ENCODE measurements around the gene MYBPH. TPM values are rescaled to one million over a fixed set of nuclear protein-coding genes. Genes with fewer than 3 reads are reported as not detected.

MYBPH gene, protein sequence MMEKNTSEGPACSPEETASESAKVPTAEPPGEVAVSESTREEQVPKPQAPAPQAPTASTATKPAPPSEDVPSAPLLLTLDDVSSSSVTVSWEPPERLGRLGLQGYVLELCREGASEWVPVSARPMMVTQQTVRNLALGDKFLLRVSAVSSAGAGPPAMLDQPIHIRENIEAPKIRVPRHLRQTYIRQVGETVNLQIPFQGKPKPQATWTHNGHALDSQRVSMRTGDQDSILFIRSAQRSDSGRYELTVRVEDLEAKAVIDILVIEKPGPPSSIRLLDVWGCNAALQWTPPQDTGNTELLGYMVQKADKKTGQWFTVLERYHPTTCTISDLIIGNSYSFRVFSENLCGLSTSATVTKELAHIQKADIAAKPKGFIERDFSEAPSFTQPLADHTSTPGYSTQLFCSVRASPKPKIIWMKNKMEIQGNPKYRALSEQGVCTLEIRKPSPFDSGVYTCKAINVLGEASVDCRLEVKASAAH
- not detected in 5 replicates for total RNA-seq (2022; extraction: Qiagen RNA extraction; ENCODE audit: low read depth)

DNA sequence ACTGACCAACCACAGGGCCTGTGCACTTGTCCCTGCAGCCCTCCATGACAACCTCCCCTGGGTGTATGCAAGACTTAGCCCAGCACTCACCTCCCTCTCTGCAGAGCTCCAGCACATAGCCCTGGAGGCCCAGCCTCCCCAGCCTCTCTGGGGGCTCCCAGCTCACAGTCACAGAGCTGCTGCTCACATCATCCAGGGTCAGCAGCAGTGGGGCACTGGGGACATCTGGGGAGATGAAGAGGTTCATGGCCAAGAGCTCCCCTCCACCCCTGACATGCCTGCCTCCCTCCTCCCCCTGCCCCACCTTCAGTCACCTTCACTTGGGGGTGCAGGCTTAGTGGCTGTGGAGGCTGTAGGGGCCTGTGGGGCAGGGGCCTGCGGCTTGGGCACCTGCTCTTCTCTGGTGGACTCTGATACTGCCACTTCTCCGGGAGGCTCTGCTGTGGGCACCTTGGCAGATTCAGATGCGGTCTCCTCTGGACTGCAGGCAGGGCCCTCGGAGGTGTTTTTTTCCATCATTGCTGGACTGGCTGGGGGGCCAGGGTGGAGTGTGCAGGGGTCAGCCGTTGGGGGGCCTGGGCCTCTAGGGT, at the start of gene MYBPH:
MYBPH (minus strand) TSS at position 590 of the 590 bp plus-strand sequence; CDS start at position 519, 71 bp downstream.

DNA sequence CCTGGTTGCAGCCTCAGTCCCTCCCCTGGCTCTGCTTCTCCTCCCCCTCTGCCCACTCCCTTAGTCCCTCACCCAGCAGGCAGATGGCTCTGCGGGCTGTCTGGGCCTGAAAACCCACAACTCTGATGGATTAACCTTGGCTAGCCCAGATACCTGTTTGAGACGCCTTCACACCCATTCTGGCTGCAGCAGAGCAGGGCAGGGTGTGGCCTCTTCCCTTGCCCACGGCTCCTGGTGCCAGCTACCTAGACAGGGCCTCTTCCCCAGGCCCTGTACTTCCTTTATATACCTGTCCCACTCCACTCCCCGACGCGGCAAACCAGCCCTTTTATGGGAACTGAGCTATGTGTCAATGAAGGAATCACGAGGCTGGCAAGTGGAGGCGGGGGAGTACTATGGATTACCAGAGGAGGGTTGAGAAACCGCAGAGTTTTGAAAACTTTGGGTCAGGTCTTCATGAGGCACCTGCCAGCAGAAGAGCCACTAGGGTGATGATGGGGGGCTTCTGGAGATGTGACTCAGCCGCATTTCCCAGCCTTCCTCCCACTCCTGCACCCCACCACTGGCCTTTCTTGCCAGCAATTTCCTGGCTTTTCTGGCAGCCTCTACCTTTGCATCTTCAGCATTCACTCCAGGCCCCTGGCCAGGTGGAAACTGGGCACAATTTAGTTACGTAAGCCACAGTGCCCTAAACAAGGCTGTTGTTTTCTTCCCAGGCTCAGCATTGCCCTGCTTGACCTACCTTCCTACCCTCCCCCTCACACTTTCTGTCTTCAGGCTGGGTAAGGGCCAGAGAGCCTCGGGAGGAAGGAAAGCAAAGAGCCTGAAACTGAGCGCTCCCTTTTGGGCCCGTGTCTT, 11.0 kb upstream of the MYBPH start, which contains the start of gene CHI3L1:
CHI3L1 (minus strand) TSS at position 259 of the 858 bp plus-strand sequence; CDS start at position 178, 81 bp downstream.

DNA sequence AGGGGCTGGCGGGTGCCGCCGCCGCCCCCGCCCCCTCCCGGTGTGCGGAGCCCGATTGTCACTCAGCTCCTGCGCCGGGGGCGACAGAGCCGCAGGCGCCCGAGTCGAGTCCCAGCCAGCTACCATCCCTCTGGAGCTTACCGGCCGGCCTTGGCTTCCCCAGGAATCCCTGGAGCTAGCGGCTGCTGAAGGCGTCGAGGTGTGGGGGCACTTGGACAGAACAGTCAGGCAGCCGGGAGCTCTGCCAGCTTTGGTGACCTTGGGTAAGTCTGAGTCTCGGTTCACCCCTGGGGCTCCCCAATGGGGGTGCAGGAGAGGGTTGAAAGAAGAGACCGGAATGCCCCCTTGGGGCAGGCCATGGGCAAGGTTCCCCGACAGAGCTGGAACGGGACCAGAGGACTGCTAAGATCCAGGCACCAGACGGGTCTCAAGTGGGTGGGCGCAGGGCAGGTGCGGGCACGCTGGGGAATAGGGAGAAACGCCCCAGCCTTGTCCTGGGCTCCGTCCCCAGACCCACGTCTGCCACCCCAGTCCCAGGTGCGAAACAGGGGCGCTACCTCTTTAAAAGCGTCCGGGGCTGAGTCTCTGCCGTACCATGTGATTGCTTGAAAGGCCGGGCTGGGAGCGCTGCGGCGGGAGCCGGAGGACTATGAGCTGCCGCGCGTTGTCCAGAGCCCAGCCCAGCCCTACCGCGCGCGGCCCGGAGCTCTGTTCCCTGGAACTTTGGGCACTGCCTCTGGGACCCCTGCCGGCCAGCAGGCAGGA, 47.8 kb downstream of the MYBPH start, which contains the start of gene ADORA1:
ADORA1 (plus strand) TSS at position 61 of the 765 bp plus-strand sequence. CDS start 1,116 bp downstream, outside the sequence.

Other genes with a start within 250 kb of the MYBPH start
- gene KLHL12, start 248.6 kb downstream of the MYBPH start, total RNA-seq (2022; extraction: Qiagen RNA extraction; ENCODE audit: low read depth) = 15.8 to 18.5 TPM (median 17.0 TPM) in 5 replicates
- 60.5 to 70.1 TPM (median 66.6 TPM) in 5 replicates for gene ADIPOR1, start 217.5 kb downstream of the MYBPH start, total RNA-seq (2022; extraction: Qiagen RNA extraction; ENCODE audit: low read depth)
- gene CYB5R1, start 208.6 kb downstream of the MYBPH start, total RNA-seq (2022; extraction: Qiagen RNA extraction; ENCODE audit: low read depth) = 20.5 to 24.0 TPM (median 22.3 TPM) in 5 replicates
- 46.3 to 53.9 TPM (median 52.6 TPM) in 5 replicates for gene TMEM183A, start 168.5 kb downstream of the MYBPH start, total RNA-seq (2022; extraction: Qiagen RNA extraction; ENCODE audit: low read depth)
- 0.25 to 1.1 TPM (median 0.34 TPM) in 5 replicates for gene PPFIA4, start 149.3 kb downstream of the MYBPH start, total RNA-seq (2022; extraction: Qiagen RNA extraction; ENCODE audit: low read depth)
- gene MYOG, start 89.8 kb downstream of the MYBPH start, total RNA-seq (2022; extraction: Qiagen RNA extraction; ENCODE audit: low read depth) = not detected in 5 replicates
- gene ADORA1, start 48.1 kb downstream of the MYBPH start, total RNA-seq (2022; extraction: Qiagen RNA extraction; ENCODE audit: low read depth) = 0.80 to 1.3 TPM (median 1.2 TPM) in 5 replicates
- not detected in 5 replicates for gene CHI3L1, start 10.9 kb upstream of the MYBPH start, total RNA-seq (2022; extraction: Qiagen RNA extraction; ENCODE audit: low read depth)
- gene CHIT1, start 53.8 kb upstream of the MYBPH start, total RNA-seq (2022; extraction: Qiagen RNA extraction; ENCODE audit: low read depth) = not detected in 5 replicates
- gene BTG2, start 129.7 kb upstream of the MYBPH start, total RNA-seq (2022; extraction: Qiagen RNA extraction; ENCODE audit: low read depth) = 10.2 to 12.7 TPM (median 12.3 TPM) in 5 replicates
- gene FMOD, start 175.3 kb upstream of the MYBPH start, total RNA-seq (2022; extraction: Qiagen RNA extraction; ENCODE audit: low read depth) = 0.01 to 0.05 TPM in 2 of 5 replicates, not detected in the others

Data from A549 treated with CpdA at 1 μM for 4 hours (cell line).